ENCODE data around the gene WARS2.

WARS2 gene

GRCh38 chr1:119012383-119012782 is 128.1 kb downstream of the WARS2 start:
- no peak for DNase-seq (ENCODE audit: low spot score)

GRCh38 chr1:119011706-119012105 is 128.7 kb downstream of the WARS2 start:
- no peak for DNase-seq (ENCODE audit: low spot score)

- DNase-seq (ENCODE audit: low spot score), result no peak
These were observed 129.3 kb downstream of the WARS2 start for GRCh38 chr1:119011116-119011515.

- no peak for DNase-seq (ENCODE audit: low spot score)
These were observed 130.3 kb downstream of the WARS2 start for GRCh38 chr1:119010201-119010600.

- DNase-seq (ENCODE audit: low spot score), result no peak
These were observed 131.2 kb downstream of the WARS2 start for GRCh38 chr1:119009312-119009655.

- DNase-seq (ENCODE audit: low spot score), result peak; percentile 61
These were observed 131.8 kb downstream of the WARS2 start for GRCh38 chr1:119008483-119009311.

- DNase-seq (ENCODE audit: low spot score), result no peak
These were observed 132.6 kb downstream of the WARS2 start for GRCh38 chr1:119007670-119008482.

- no peak for DNase-seq (ENCODE audit: low spot score)
These were observed 133.1 kb downstream of the WARS2 start for GRCh38 chr1:119007339-119007669.

GRCh38 chr1:119006406-119007279 is 133.8 kb downstream of the WARS2 start:
- DNase-seq (ENCODE audit: low spot score), result no peak

GRCh38 chr1:119005724-119006405 is 134.6 kb downstream of the WARS2 start:
- DNase-seq (ENCODE audit: low spot score), result no peak

GRCh38 chr1:119004781-119005180 is 135.7 kb downstream of the WARS2 start:
- no peak for DNase-seq (ENCODE audit: low spot score)

- no peak for DNase-seq (ENCODE audit: low spot score)
These were observed 136.3 kb downstream of the WARS2 start for GRCh38 chr1:119004129-119004527.

- no peak for DNase-seq (ENCODE audit: low spot score)
These were observed 136.9 kb downstream of the WARS2 start for GRCh38 chr1:119003413-119004128.

GRCh38 chr1:119002028-119002686 is 138.3 kb downstream of the WARS2 start:
- no peak for DNase-seq (ENCODE audit: low spot score)

- DNase-seq (ENCODE audit: low spot score), result no peak
These were observed 139.0 kb downstream of the WARS2 start for GRCh38 chr1:119001181-119002027.

GRCh38 chr1:119000371-119001180 is 139.9 kb downstream of the WARS2 start:
- DNase-seq (ENCODE audit: low spot score), result peak; percentile 57

GRCh38 chr1:118999348-119000071 is 140.9 kb downstream of the WARS2 start:
- no peak for DNase-seq (ENCODE audit: low spot score)

- no peak for DNase-seq (ENCODE audit: low spot score)
These were observed 142.3 kb downstream of the WARS2 start for GRCh38 chr1:118998171-118998570.
